Fibroblast of skin of abdomen (primary cell): ENCODE results near the gene ACR.

Experiments
- DNase-seq: peaks from one replicate; pipeline ENCODE4 v3.0.0-alpha.2; 2013

Gene ACR

GRCh38 chr22:50702821-50703725, 34.9 kb upstream of the ACR start:
- no peak for DNase-seq

GRCh38 chr22:50703726-50704509, 34.1 kb upstream of the ACR start:
- no peak for DNase-seq

GRCh38 chr22:50704510-50705218, 33.3 kb upstream of the ACR start:
- no peak for DNase-seq

- DNase-seq = peak; percentile 80
These were observed 32.7 kb upstream of the ACR start for GRCh38 chr22:50705219-50705691.

GRCh38 chr22:50705851-50706351, 32.1 kb upstream of the ACR start:
- DNase-seq = no peak

- no peak for DNase-seq
These were observed 31.4 kb upstream of the ACR start for GRCh38 chr22:50706481-50707125.

- DNase-seq = no peak
These were observed 29.5 kb upstream of the ACR start for GRCh38 chr22:50708474-50708873.

GRCh38 chr22:50708996-50709395, 29.0 kb upstream of the ACR start:
- DNase-seq = no peak

- no peak for DNase-seq
These were observed 27.8 kb upstream of the ACR start for GRCh38 chr22:50710221-50710620.

GRCh38 chr22:50710886-50711285, 27.1 kb upstream of the ACR start:
- no peak for DNase-seq

- DNase-seq = no peak
These were observed 26.3 kb upstream of the ACR start for GRCh38 chr22:50711446-50712340.

GRCh38 chr22:50712341-50713007, 25.5 kb upstream of the ACR start:
- no peak for DNase-seq

- DNase-seq = no peak
These were observed 25.0 kb upstream of the ACR start for GRCh38 chr22:50713008-50713385.

GRCh38 chr22:50713571-50714056, 24.4 kb upstream of the ACR start:
- DNase-seq = no peak

- DNase-seq = no peak
These were observed 23.9 kb upstream of the ACR start for GRCh38 chr22:50714150-50714549.

GRCh38 chr22:50714631-50715179, 23.3 kb upstream of the ACR start:
- no peak for DNase-seq

- no peak for DNase-seq
These were observed 22.8 kb upstream of the ACR start for GRCh38 chr22:50715250-50715649.

GRCh38 chr22:50715776-50716175, 22.2 kb upstream of the ACR start:
- no peak for DNase-seq

GRCh38 chr22:50716290-50717024, 21.5 kb upstream of the ACR start:
- no peak for DNase-seq
